ENCODE data around the gene TM4SF1. TPM values are rescaled to one million over a fixed set of nuclear protein-coding genes. Genes with fewer than 3 reads are reported as not detected.
A peak's percentile ranks its signal among the peaks of the same experiment; 100 is the strongest.

TM4SF1 gene
- total RNA-seq, 1 experiment from 2014 or later: 1,063 TPM

- H3K9me3 ChIP-seq (ENCODE audit: control insufficient read depth, insufficient read depth, low read depth, low read length): no peaks in the 10 kb centered on the region
- H3K36me3 ChIP-seq (ENCODE audit: control insufficient read depth, insufficient read depth, low read length): no peaks in the 10 kb centered on the region
- no peak overlapping the region for H3K4me3 ChIP-seq (ENCODE audit: low read depth in 2 of 2, low read length in 2 of 2)
- no peaks in the 10 kb centered on the region for H3K27me3 ChIP-seq (ENCODE audit: control insufficient read depth, insufficient read depth, low read length)
- BruUV-seq (replicated peaks): no TSS peak
- TF ChIP-seq TCF7L2 (IDR thresholded peaks at IDR 0.05; ENCODE audit: low read depth, low read length): no peak
- no peak for TF ChIP-seq CTCF (IDR thresholded peaks at IDR 0.05)
- TF ChIP-seq, protein P1, sequence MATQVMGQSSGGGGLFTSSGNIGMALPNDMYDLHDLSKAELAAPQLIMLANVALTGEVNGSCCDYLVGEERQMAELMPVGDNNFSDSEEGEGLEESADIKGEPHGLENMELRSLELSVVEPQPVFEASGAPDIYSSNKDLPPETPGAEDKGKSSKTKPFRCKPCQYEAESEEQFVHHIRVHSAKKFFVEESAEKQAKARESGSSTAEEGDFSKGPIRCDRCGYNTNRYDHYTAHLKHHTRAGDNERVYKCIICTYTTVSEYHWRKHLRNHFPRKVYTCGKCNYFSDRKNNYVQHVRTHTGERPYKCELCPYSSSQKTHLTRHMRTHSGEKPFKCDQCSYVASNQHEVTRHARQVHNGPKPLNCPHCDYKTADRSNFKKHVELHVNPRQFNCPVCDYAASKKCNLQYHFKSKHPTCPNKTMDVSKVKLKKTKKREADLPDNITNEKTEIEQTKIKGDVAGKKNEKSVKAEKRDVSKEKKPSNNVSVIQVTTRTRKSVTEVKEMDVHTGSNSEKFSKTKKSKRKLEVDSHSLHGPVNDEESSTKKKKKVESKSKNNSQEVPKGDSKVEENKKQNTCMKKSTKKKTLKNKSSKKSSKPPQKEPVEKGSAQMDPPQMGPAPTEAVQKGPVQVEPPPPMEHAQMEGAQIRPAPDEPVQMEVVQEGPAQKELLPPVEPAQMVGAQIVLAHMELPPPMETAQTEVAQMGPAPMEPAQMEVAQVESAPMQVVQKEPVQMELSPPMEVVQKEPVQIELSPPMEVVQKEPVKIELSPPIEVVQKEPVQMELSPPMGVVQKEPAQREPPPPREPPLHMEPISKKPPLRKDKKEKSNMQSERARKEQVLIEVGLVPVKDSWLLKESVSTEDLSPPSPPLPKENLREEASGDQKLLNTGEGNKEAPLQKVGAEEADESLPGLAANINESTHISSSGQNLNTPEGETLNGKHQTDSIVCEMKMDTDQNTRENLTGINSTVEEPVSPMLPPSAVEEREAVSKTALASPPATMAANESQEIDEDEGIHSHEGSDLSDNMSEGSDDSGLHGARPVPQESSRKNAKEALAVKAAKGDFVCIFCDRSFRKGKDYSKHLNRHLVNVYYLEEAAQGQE (IDR thresholded peaks at IDR 0.05; ENCODE audit: insufficient read depth in 1 of 2, low read depth in 2 of 2, low read length in 1 of 2): no peak
- TF ChIP-seq SIN3A (IDR thresholded peaks at IDR 0.05; ENCODE audit: borderline replicate concordance, insufficient read depth, low read depth, low read length): no peak
- TF ChIP-seq POLR2AphosphoS5 (IDR thresholded peaks at IDR 0.05; ENCODE audit: low read depth, low read length): no peak
- peaks cover 81% of the 10 kb centered on the region for H3K4me1 ChIP-seq (ENCODE audit: control insufficient read depth, insufficient read depth, low read length)
- CTCF ChIA-PET: no interaction called here
- intact Hi-C loops (cut with micrococcal nuclease; ENCODE audit: unreplicated experiment) (no loop called here), in situ Hi-C loops (cut with HindIII; ENCODE audit: low pct_unique_long_range_greater_than_20kb, low sequenced_read_pairs) (no loop called here)
- ATAC-seq (no peak), DNase-seq (ENCODE audit: low read depth, low spot score) (no peak)
- POLR2A ChIA-PET: interaction anchor here (0.7 kb wide), 3 partner anchors 12 to 279 kb away, joined by 3 to 4 read pairs (median 3); no protein-coding TSS in a partner anchor
- peak overlapping the region; percentile 99 for H3K27ac ChIP-seq (ENCODE audit: low read length)
Observed at GRCh38 chr3:149382518-149382917, 5.1 kb upstream of the TM4SF1 start.

DNA sequence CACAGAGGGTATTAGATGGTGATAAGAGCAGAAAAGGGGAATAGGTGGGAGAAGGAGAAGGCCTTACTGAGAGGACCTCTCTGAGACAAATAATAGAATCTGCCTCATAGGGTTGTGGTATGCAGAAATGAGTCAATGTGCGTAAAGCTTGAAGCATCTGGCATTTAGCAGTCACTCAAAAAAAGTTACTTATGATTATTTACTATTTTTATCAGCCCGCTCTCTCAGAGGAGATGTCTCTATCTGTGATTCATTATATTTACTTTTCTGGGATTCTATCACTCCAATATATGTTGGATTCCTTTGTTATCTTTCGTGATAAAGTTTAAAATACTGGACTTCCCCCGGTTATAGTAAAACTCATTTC, 4.6 kb upstream of the TM4SF1 start:
- Histone ChIP-seq H3K9me3 (ENCODE audit: control insufficient read depth, insufficient read depth, low read depth, low read length) (no peaks in the 10 kb centered on the region), H3K27ac (ENCODE audit: low read length) (peak overlapping the region; percentile 99), H3K27me3 (ENCODE audit: control insufficient read depth, insufficient read depth, low read length) (no peaks in the 10 kb centered on the region), H3K4me3 (ENCODE audit: low read depth in 2 of 2, low read length in 2 of 2) (no peak overlapping the region), H3K36me3 (ENCODE audit: control insufficient read depth, insufficient read depth, low read length) (no peaks in the 10 kb centered on the region), H3K4me1 (ENCODE audit: control insufficient read depth, insufficient read depth, low read length) (peaks cover 76% of the 10 kb centered on the region)
- DNase-seq (ENCODE audit: low read depth, low spot score): no peak
- no peak for ATAC-seq
- POLR2A ChIA-PET: interaction anchor here (0.7 kb wide), 2 partner anchors 11 to 278 kb away, joined by 3 to 4 read pairs; no protein-coding TSS in a partner anchor
- BruUV-seq (replicated peaks): no TSS peak
- TF ChIP-seq, protein P1 (IDR thresholded peaks at IDR 0.05; ENCODE audit: insufficient read depth in 1 of 2, low read depth in 2 of 2, low read length in 1 of 2): no peak
- no peak for TF ChIP-seq TCF7L2 (IDR thresholded peaks at IDR 0.05; ENCODE audit: low read depth, low read length)
- TF ChIP-seq CTCF (IDR thresholded peaks at IDR 0.05): no peak
- TF ChIP-seq POLR2AphosphoS5 (IDR thresholded peaks at IDR 0.05; ENCODE audit: low read depth, low read length): no peak
- no peak for TF ChIP-seq SIN3A (IDR thresholded peaks at IDR 0.05; ENCODE audit: borderline replicate concordance, insufficient read depth, low read depth, low read length)
- CTCF ChIA-PET: no interaction called here
- in situ Hi-C loops (cut with HindIII; ENCODE audit: low pct_unique_long_range_greater_than_20kb, low sequenced_read_pairs): no loop called here
- intact Hi-C loops (cut with micrococcal nuclease; ENCODE audit: unreplicated experiment): no loop called here

Measured in Panc1 (cell line).